Endothelial cell of umbilical vein (primary cell): Measurements from ENCODE around the gene C3orf80. TPM values are rescaled to one million over a fixed set of nuclear protein-coding genes. Genes with fewer than 3 reads are reported as not detected.

ENCODE experiments used
- BruUV-seq: library from RNA; stranded (reverse); fragments of 400-500 nt; replicated peaks from 2 replicates; lab custom pipeline; 2021; lab: Mats Ljungman, UMichigan
- CTCF ChIA-PET: fragments of 300-600, 350-600 bp; sonication (Branson Sonifier 250); formaldehyde crosslinking; loops from one replicate; lab custom pipeline; 2021; ENCODE audit warnings: antibody characterized with exemption, inconsistent platforms; lab: Charles Lee
- POLR2A ChIA-PET: fragments of 300-600, 350-600 bp; sonication (Branson Sonifier 250); formaldehyde crosslinking; loops from one replicate; lab custom pipeline; 2021; ENCODE audit warnings: antibody characterized with exemption, inconsistent platforms; lab: Charles Lee
- DNase-seq: peaks from one replicate; pipeline ENCODE4 v3.0.0-alpha.2; 2011; ENCODE audit warnings: low read depth, low spot score
- FAIRE-seq: peaks from 2 replicates; lab custom pipeline; 2011; peaks lifted over from hg19 to GRCh38; lab: Jason Lieb, UNC
- H2AFZ ChIP-seq: 2 replicates; pipeline ENCODE4 v1.6.0; 2012; ENCODE audit warnings: low read depth, low read length, control low read depth, inconsistent platforms
- H3K27ac ChIP-seq: 2 replicates; pipeline ENCODE4 v1.5.1; 2011; ENCODE audit warnings: low read depth, mild to moderate bottlenecking, control low read depth, low read length, moderate library complexity; ENCODE audit not compliant: insufficient read depth
- H3K27me3 ChIP-seq, 2 experiments: 2 replicates each; pipeline versions ENCODE4 v1.6.0 to v1.6.1; 2011; ENCODE audit warnings: low read length in 2 of 2, mixed read lengths in 1 of 2; ENCODE audit not compliant: control insufficient read depth in 2 of 2, insufficient read depth in 2 of 2
- H3K36me3 ChIP-seq, 2 experiments: 2 replicates in 1 of 2; 3 replicates in 1 of 2; pipeline ENCODE4 v1.5.1; 2011; ENCODE audit warnings: low read length in 2 of 2, mild to moderate bottlenecking in 1 of 2, moderate library complexity in 1 of 2; ENCODE audit not compliant: control insufficient read depth in 2 of 2, insufficient read depth in 2 of 2; ENCODE audit errors: extremely low read depth in 1 of 2
- H3K4me1 ChIP-seq: 3 replicates; pipeline ENCODE4 v1.5.1; 2011; ENCODE audit warnings: mild to moderate bottlenecking, low read length; ENCODE audit not compliant: control insufficient read depth, insufficient read depth; ENCODE audit errors: extremely low read depth
- H3K4me2 ChIP-seq: 2 replicates; pipeline ENCODE4 v1.6.1; 2011; ENCODE audit warnings: low read length, control low read depth, mixed read lengths; ENCODE audit not compliant: insufficient read depth
- H3K4me3 ChIP-seq, 3 experiments: fragments of 200-600 bp in 1 of 3; sonication (generic), shearing (Covaris generic) in 1 of 3; replicated peaks in 1 of 3; 2 replicates each; pipeline ENCODE4 v1.5.1; 2011 to 2016; ENCODE audit warnings: control low read depth in 3 of 3, low read length in 3 of 3, mild to moderate bottlenecking in 2 of 3, inconsistent platforms in 1 of 3, low read depth in 1 of 3, moderate library complexity in 1 of 3; ENCODE audit not compliant: insufficient read depth in 1 of 3
- H3K79me2 ChIP-seq: 2 replicates; pipeline ENCODE4 v1.6.0; 2012; ENCODE audit warnings: low read length, inconsistent platforms; ENCODE audit not compliant: control insufficient read depth, insufficient read depth
- H3K9ac ChIP-seq: replicated peaks from 2 replicates; pipeline ENCODE3; 2011; ENCODE audit warnings: low read length, control low read depth; ENCODE audit not compliant: insufficient read depth; ENCODE audit errors: extremely low read depth
- H3K9me1 ChIP-seq: replicated peaks from 3 replicates; pipeline ENCODE4 v1.6.0; 2011; ENCODE audit warnings: mild to moderate bottlenecking, low read length; ENCODE audit not compliant: control insufficient read depth, insufficient read depth; ENCODE audit errors: extremely low read depth
- H3K9me3 ChIP-seq: replicated peaks from 2 replicates; pipeline ENCODE4 v1.5.1; 2012; ENCODE audit warnings: low read length, inconsistent platforms; ENCODE audit not compliant: control insufficient read depth, insufficient read depth
- H4K20me1 ChIP-seq: replicated peaks from 2 replicates; pipeline ENCODE3; 2011; ENCODE audit warnings: mild to moderate bottlenecking, low read length; ENCODE audit not compliant: control insufficient read depth, insufficient read depth; ENCODE audit errors: extremely low read depth
- EZH2 ChIP-seq: IDR thresholded peaks from 2 replicates; pipeline ENCODE4 v1.6.1; 2012; ENCODE audit warnings: borderline replicate concordance, low read depth, mild to moderate bottlenecking, moderate library complexity, low read length, inconsistent platforms; ENCODE audit not compliant: severe bottlenecking
- FOS ChIP-seq: IDR thresholded peaks from 2 replicates; pipeline ENCODE4 v1.6.1; 2011; ENCODE audit warnings: mild to moderate bottlenecking, low read length, moderate library complexity, borderline replicate concordance; ENCODE audit not compliant: insufficient read depth
- GATA2 ChIP-seq: IDR thresholded peaks from 2 replicates; pipeline ENCODE4 v1.7.0; 2011; ENCODE audit warnings: low read depth, mild to moderate bottlenecking, moderate library complexity, mixed read lengths, low read length; ENCODE audit not compliant: insufficient read length, insufficient read depth
- JUN ChIP-seq: IDR thresholded peaks from 2 replicates; pipeline ENCODE4 v1.6.1; 2011; ENCODE audit warnings: borderline replicate concordance, low read depth; ENCODE audit not compliant: insufficient read length, insufficient read depth
- MYC ChIP-seq: IDR thresholded peaks from one replicate; pipeline ENCODE4 v1.6.1; 2011; ENCODE audit warnings: mild to moderate bottlenecking, low read depth, low read length
- POLR2A ChIP-seq: IDR thresholded peaks from 2 replicates; pipeline ENCODE4 v1.6.1; 2012; ENCODE audit warnings: low read depth, mild to moderate bottlenecking, control low read depth, low read length
- POLR2AphosphoS5 ChIP-seq: IDR thresholded peaks from 2 replicates; pipeline ENCODE4 v1.6.1; 2012; ENCODE audit warnings: low read depth, mild to moderate bottlenecking, control low read depth, low read length, moderate library complexity; ENCODE audit not compliant: insufficient read depth
- dilution Hi-C: fragments of 300-500 bp; cut with MboI; formaldehyde crosslinking; loops from one replicate; pipeline ENCODE4 v1.15.0; 2019; ENCODE audit warnings: low sequenced_read_pairs; ENCODE audit not compliant: extremely low pct_ligation_motif_present
- intact Hi-C: fragments of 100-400 bp; cut with micrococcal nuclease; formaldehyde crosslinking; loops from one replicate; pipeline ENCODE4 v1.10.0; 2022
- polyA plus RNA-seq, 4 experiments: library from polyadenylated mRNA; depleted of rRNA in 3 of 4; stranded (reverse) in 3 of 4; unstranded in 1 of 4; fragments of >200 nt; gene quantifications; 2 replicates each; pipeline versions ENCODE4 v1.2.1 to v1.2.3, GENCODE V29; 2011 to 2012; ENCODE audit warnings: missing spikeins in 1 of 4
- total RNA-seq: library from RNA; stranded (reverse); gene quantifications from 2 replicates; pipeline ENCODE4 v1.2.3, GENCODE V29; 2021
- TF ChIP-seq, protein P1 (sequence below): IDR thresholded peaks from 2 replicates; pipeline ENCODE4 v1.6.1; 2011; ENCODE audit not compliant: insufficient read depth, insufficient read length
- TF ChIP-seq, protein P2 (sequence below), 2 donors: IDR thresholded peaks; 1 replicate in 1 of 2; 2 replicates in 1 of 2; pipeline ENCODE4 v1.5.1; 2011; ENCODE audit warnings: low read length in 2 of 2, mild to moderate bottlenecking in 2 of 2, moderate library complexity in 2 of 2, control low read depth in 1 of 2, inconsistent platforms in 1 of 2, low read depth in 1 of 2; ENCODE audit not compliant: insufficient read depth in 1 of 2; ENCODE audit errors: extremely low read depth in 1 of 2

Gene C3orf80
- total and polyA plus RNA-seq, 2 donors (not counting 3 experiments of a cell fraction or from before 2014, with no cell fraction given): 0.04 TPM; not detected in 1

DNA sequence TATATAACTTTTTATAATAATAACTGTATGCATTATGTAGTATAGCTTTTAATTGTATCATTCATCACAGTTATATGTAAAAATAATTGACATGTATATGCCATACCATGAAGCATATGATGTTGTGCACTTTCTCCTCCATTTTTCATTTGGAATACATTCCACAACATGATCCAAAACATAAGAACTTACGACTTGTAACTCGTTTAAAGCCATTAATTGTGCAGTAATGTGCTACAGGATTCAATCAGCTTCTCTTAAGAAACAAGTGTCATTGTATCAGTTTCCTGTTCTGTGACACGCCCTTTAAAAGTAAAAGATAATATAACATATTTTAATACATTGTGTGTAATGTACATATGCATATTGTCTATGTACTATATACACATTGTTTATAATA lies 2.2 kb downstream of the C3orf80 start:
- no peak overlapping the region for H3K9ac ChIP-seq
- no peaks in the 10 kb centered on the region for H3K79me2 ChIP-seq
- dilution Hi-C loops (no loop called here), intact Hi-C loops (loop anchor here (5.0 kb wide), 3 partner anchors 65 to 185 kb away; no protein-coding TSS in a partner anchor)
- H3K9me3 ChIP-seq: no peaks in the 10 kb centered on the region
- peaks cover 21 to 37% of the 10 kb centered on the region in 2 experiments for H3K27me3 ChIP-seq
- DNase-seq: no peak
- no peak overlapping the region for H3K4me2 ChIP-seq
- no peaks in the 10 kb centered on the region for H3K36me3 ChIP-seq
- FAIRE-seq: no peak
- H3K9me1 ChIP-seq: no peaks in the 10 kb centered on the region
- H2AFZ ChIP-seq: no peak overlapping the region
- POLR2A ChIA-PET: no interaction called here
- H4K20me1 ChIP-seq: no peaks in the 10 kb centered on the region
- TF ChIP-seq JUN: no peak
- TF ChIP-seq, protein P1, sequence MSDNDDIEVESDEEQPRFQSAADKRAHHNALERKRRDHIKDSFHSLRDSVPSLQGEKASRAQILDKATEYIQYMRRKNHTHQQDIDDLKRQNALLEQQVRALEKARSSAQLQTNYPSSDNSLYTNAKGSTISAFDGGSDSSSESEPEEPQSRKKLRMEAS: no peak
- H3K4me3 ChIP-seq: no peak overlapping the region
- peaks cover 7% of the 10 kb centered on the region for H3K4me1 ChIP-seq
- H3K27ac ChIP-seq: no peak overlapping the region
- no TSS peak for BruUV-seq
- CTCF ChIA-PET: interaction anchor here (1.8 kb wide), 1 partner anchor 195 kb away, joined by 5 read pairs; no protein-coding TSS in a partner anchor

DNA sequence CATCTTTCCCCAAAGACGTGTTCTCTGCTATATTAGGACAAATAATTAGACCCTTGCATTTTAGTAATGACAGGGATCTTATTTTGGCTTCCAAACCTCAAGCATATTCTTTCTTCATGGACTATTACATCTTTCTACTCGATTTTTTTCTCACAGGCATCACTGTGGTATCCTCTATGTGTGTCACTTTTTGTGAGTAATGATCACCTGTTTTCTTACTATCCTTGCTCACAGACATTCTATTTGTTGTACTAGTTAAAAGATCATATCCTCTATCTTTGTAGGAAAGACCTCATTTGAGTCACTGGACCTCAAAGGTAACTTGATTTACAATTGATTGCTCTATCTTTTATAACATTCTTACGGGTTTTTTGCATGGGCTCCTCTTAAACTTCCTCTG lies 6.8 kb downstream of the C3orf80 start:
- no peaks in the 10 kb centered on the region for H3K9me3 ChIP-seq
- no peak overlapping the region for H3K4me2 ChIP-seq
- H4K20me1 ChIP-seq: no peaks in the 10 kb centered on the region
- TF ChIP-seq POLR2A (no peak), FOS (no peak), POLR2AphosphoS5 (no peak), JUN (no peak), EZH2 (no peak), GATA2 (no peak), MYC (no peak)
- TF ChIP-seq, protein P1: no peak
- TF ChIP-seq, protein P2, sequence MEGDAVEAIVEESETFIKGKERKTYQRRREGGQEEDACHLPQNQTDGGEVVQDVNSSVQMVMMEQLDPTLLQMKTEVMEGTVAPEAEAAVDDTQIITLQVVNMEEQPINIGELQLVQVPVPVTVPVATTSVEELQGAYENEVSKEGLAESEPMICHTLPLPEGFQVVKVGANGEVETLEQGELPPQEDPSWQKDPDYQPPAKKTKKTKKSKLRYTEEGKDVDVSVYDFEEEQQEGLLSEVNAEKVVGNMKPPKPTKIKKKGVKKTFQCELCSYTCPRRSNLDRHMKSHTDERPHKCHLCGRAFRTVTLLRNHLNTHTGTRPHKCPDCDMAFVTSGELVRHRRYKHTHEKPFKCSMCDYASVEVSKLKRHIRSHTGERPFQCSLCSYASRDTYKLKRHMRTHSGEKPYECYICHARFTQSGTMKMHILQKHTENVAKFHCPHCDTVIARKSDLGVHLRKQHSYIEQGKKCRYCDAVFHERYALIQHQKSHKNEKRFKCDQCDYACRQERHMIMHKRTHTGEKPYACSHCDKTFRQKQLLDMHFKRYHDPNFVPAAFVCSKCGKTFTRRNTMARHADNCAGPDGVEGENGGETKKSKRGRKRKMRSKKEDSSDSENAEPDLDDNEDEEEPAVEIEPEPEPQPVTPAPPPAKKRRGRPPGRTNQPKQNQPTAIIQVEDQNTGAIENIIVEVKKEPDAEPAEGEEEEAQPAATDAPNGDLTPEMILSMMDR (IDR thresholded peaks at IDR 0.05; ENCODE audit: extremely low read depth in 1 of 2, insufficient read depth in 1 of 2, low read depth in 1 of 2, low read length in 2 of 2): no peak
- no peak overlapping the region for H3K4me3 ChIP-seq
- H3K36me3 ChIP-seq: no peaks in the 10 kb centered on the region
- H2AFZ ChIP-seq: no peak overlapping the region
- H3K27me3 ChIP-seq: peaks cover 3 to 11% of the 10 kb centered on the region in 2 experiments
- intact Hi-C loops (no loop called here), dilution Hi-C loops (no loop called here)
- no peak overlapping the region for H3K27ac ChIP-seq
- H3K9ac ChIP-seq: no peak overlapping the region
- FAIRE-seq (no peak), DNase-seq (no peak)
- ChIA-PET CTCF (no interaction called here), POLR2A (no interaction called here)
- no peaks in the 10 kb centered on the region for H3K9me1 ChIP-seq
- no TSS peak for BruUV-seq
- H3K79me2 ChIP-seq: no peaks in the 10 kb centered on the region
- H3K4me1 ChIP-seq: no peaks in the 10 kb centered on the region
